GM18909 (cell line): ENCODE data around the gene F7.

Source experiments
- ATAC-seq: cut with Tn5 transposase; IDR thresholded peaks from one replicate; pipeline ENCODE4 v1.9.1; 2021; ENCODE audit warnings: mild to moderate bottlenecking; ENCODE audit not compliant: unreplicated experiment, poor library complexity

The F7 gene

DNA sequence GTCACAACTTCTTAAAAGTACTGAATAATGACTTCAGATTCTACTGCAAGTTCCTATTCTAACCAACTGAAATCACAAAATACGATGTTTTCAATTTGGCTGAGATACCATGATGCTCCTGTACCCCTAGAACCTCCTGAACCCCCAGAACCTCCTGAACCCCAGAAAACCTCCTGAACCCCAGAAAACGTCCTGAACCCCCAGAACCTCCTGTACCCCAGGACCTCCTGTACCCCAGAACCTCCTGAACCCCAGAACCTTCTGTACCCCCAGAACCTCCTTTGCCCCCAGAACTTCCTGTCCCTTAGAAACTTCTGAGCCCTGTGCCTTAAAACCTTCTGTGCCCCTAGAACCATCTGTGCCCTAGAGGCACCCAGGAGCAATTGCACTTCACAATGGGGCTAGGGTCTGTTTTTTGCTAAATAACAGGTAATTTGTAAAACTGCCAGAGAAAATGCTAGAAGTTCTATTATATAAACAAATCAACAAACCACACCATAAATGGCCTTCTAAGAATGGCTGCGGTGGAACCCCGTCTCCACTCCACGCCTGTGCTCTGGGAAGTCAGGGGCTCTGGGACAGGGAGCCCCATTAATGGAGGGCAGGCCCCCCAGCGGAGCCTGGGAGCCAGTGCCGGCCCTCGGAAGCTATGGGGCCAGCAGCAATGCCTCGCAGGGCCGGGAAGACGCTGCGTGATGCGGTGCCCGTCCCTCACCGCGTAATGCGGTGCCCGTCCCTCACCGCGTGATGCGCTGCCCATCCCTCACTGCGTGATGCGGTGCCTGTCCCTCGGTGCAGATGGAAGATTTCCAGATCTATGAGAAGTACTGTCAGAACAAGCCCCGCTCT, 21.3 kb upstream of the F7 start:
- ATAC-seq = no peak

GRCh38 chr13:113084943-113085540, 20.5 kb upstream of the F7 start:
- no peak for ATAC-seq

GRCh38 chr13:113086031-113086750, 19.4 kb upstream of the F7 start:
- ATAC-seq = no peak

- ATAC-seq = no peak
Measured at GRCh38 chr13:113086991-113087922, 18.3 kb upstream of the F7 start.

- ATAC-seq = no peak
Measured at GRCh38 chr13:113087923-113088690, 17.5 kb upstream of the F7 start.

GRCh38 chr13:113088691-113089020, 16.9 kb upstream of the F7 start:
- no peak for ATAC-seq

DNA sequence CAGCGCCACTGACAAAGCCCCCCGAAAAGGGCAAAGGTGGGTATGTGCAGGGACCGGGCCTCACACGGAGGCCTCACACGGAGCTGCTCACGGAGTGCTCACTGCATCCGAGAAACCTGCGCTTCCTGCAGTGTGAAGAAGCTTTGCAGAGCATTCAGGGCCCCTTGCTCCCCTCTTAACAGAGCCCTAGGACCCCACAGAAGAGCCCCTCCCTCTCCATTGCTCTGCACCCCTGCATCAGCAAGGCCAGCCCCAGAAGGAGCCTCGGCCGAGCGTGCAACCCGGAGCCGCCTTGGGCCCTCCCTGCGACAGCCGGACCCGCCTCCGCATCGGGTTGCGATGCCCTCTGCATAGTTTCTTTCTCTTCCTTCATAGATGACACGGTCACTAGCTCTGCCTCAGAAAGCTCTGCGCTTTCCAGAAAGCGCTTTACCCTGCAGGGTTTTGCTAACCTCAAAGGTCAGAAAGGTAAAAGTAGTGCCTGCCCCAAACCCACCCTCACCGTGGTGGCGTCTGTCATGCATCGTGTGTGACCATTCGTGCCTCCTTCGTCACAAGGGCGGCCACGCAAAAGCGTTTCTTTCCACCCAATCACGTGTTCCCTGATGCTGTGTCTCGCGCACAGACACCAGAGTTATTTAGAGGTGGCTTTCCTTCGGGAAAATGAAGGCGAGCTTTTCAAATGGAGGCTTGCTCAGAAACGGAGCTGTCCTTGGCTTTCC, 15.7 kb upstream of the F7 start:
- ATAC-seq = no peak

DNA sequence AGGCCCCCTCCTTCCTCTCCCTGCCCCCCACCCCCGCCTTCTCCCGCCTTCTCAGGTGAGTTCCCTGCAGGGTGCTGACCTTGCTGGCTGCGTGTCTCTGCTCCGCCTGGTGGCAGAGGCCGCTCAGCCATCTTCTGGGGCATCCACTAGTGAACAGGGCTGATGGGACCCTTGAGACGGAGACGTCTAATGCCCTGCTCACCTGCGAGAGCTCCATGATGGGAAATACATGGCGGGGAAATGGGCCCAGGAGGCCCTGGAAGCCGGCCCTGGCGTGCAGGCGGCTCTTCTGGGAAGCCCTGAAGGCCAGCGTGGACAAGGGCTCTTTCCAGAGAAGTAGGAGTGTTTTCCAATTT, 15.2 kb upstream of the F7 start:
- no peak for ATAC-seq

- ATAC-seq = no peak
Measured at GRCh38 chr13:113090806-113091205, 14.8 kb upstream of the F7 start.

- no peak for ATAC-seq
Measured at GRCh38 chr13:113091211-113091771, 14.3 kb upstream of the F7 start.

- no peak for ATAC-seq
Measured at GRCh38 chr13:113091891-113092775, 13.5 kb upstream of the F7 start.

DNA sequence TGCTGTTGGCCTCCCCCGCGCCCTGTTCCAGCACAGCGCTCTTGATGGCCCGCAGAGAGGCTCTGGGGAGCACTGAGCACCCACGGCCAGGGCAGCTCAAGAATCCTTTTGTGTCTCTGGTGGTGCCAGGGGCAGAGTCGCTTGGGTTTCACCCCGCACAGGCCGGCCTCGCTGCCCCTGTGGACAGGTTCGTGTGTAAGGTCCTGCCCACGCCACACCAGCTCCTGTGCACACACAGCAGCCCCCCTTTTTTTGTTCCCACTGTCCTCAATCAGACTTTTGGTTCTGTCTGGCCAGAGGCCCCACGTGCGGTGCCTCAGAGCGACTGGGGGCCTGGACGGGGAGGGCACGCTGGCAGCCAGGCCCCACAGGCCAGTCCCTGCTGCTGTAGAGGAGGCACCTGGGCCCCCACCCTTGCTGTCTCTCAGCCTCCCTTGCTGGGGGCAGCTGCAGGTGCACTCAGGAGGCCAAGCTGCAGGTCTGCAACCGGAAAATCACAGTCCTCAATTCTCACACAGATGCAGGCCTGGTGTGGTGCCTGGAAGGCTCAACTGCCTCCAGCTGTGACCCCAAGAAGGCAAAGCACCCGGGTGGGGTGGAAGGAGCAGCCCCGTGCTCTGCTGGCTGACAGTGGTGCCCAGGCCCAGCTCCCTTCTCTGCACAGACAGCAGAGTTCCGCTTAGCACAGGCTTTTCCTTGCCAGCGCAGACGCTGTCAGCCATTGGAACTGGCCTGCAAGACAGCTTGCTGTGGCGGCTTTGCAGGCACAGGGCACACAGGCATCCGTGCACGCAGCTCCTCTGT, 12.6 kb upstream of the F7 start:
- ATAC-seq = no peak

GRCh38 chr13:113093580-113094409, 11.8 kb upstream of the F7 start:
- no peak for ATAC-seq

GRCh38 chr13:113094410-113094800, 11.2 kb upstream of the F7 start:
- no peak for ATAC-seq

GRCh38 chr13:113095146-113096051, 10.2 kb upstream of the F7 start:
- ATAC-seq = no peak
